ENCODE measurements around the gene SEMA5B.
A peak's percentile ranks its signal among the peaks of the same experiment; 100 is the strongest.

Gene SEMA5B

DNA sequence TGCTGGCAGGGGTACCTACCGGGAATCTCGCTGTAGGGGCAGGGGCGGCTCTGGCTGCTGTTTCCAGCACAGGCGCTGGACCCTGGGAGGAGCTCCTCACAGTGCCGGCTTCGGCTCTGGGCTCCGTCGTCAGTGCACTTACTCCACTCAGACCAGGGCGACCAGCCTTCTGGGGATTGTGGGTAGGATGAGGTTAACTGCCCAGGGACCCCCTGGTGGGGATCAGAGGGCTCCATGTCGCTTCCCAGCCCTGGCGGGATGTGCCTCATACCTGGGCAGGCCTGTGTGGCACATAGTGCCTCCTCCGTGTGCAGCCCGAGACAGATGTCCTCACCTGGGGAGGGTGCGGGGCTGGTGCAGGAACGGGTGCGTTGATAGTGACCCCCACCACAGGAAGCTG is 115.7 kb downstream of the SEMA5B start:
- Histone ChIP-seq H2BK15ac (ENCODE audit: low read length) (no peak overlapping the region), H2AFZ (ENCODE audit: low read length) (no peak overlapping the region), H3K27ac (replicated peaks; ENCODE audit: low read length) (no peak overlapping the region), H2AK5ac (ENCODE audit: low read depth, low read length) (peak overlapping the region; percentile 50), H3K4me2 (ENCODE audit: insufficient read depth, low read length, poor library complexity, severe bottlenecking) (no peak overlapping the region), H3K79me1 (ENCODE audit: low read depth, low read length) (no peaks in the 10 kb centered on the region), H3K18ac (ENCODE audit: low read length) (peak overlapping the region; percentile 25), H2BK5ac (ENCODE audit: low read length) (peak overlapping the region; percentile 32), H4K8ac (ENCODE audit: low read depth, low read length) (peak overlapping the region; percentile 78), H3K4me1 (ENCODE audit: control insufficient read depth in 2 of 2, insufficient read depth in 1 of 2, low read depth in 1 of 2, low read length in 2 of 2) (no peaks in the 10 kb centered on the region), H3K36me3 (replicated peaks in 1 of 2; ENCODE audit: control insufficient read depth in 2 of 2, insufficient read depth in 2 of 2, low read length in 2 of 2) (peaks cover 14 to 98% of the 10 kb centered on the region in 2 donors), H3K4me3 (ENCODE audit: low read length in 2 of 2) (no peak overlapping the region), H2BK12ac (ENCODE audit: low read length) (no peak overlapping the region), H3K14ac (ENCODE audit: low read length) (peak overlapping the region; percentile 50), H3K27me3 (ENCODE audit: control insufficient read depth in 3 of 3, insufficient read depth in 3 of 3, low read depth in 1 of 3, low read length in 3 of 3) (peaks cover 0 to 2% (median 0%) of the 10 kb centered on the region in 3 experiments), H3K9ac (ENCODE audit: low read depth, low read length, poor library complexity) (peak overlapping the region; percentile 18), H2BK120ac (ENCODE audit: low read depth, low read length) (no peak overlapping the region), H3K9me3 (replicated peaks in 1 of 2; ENCODE audit: control insufficient read depth in 2 of 2, insufficient read depth in 1 of 2, low read depth in 1 of 2, low read length in 2 of 2) (no peaks in the 10 kb centered on the region), H3K23ac (ENCODE audit: low read depth, low read length, poor library complexity) (no peak overlapping the region), H4K91ac (ENCODE audit: low read depth, low read length, poor library complexity) (no peak overlapping the region), H3K4ac (ENCODE audit: low read length) (no peak overlapping the region)
- DNase-seq (ENCODE audit: low spot score): no peak
- WGBS, 2 donors (ENCODE audit: extremely low coverage in 2 of 2, insufficient read length in 2 of 2, insufficient replicate concordance in 1 of 2): no CpG with 5 or more reads among the region's 16 CpGs

GRCh38 chr3:122908251-122908650 is 119.3 kb downstream of the SEMA5B start:
- Histone ChIP-seq H4K91ac (ENCODE audit: low read depth, low read length, poor library complexity) (no peak overlapping the region), H3K4ac (ENCODE audit: low read length) (no peak overlapping the region), H3K4me3 (ENCODE audit: low read length in 2 of 2) (no peak overlapping the region), H4K8ac (ENCODE audit: low read depth, low read length) (no peak overlapping the region), H2BK5ac (ENCODE audit: low read length) (no peak overlapping the region), H3K9me3 (replicated peaks in 1 of 2; ENCODE audit: control insufficient read depth in 2 of 2, insufficient read depth in 1 of 2, low read depth in 1 of 2, low read length in 2 of 2) (no peaks in the 10 kb centered on the region), H3K79me1 (ENCODE audit: low read depth, low read length) (no peaks in the 10 kb centered on the region), H2BK120ac (ENCODE audit: low read depth, low read length) (no peak overlapping the region), H2AK5ac (ENCODE audit: low read depth, low read length) (no peak overlapping the region), H2BK12ac (ENCODE audit: low read length) (no peak overlapping the region), H3K4me1 (ENCODE audit: control insufficient read depth in 2 of 2, insufficient read depth in 1 of 2, low read depth in 1 of 2, low read length in 2 of 2) (no peaks in the 10 kb centered on the region), H3K23ac (ENCODE audit: low read depth, low read length, poor library complexity) (no peak overlapping the region), H2BK15ac (ENCODE audit: low read length) (no peak overlapping the region), H3K4me2 (ENCODE audit: insufficient read depth, low read length, poor library complexity, severe bottlenecking) (no peak overlapping the region), H3K36me3 (replicated peaks in 1 of 2; ENCODE audit: control insufficient read depth in 2 of 2, insufficient read depth in 2 of 2, low read length in 2 of 2) (peaks cover 14 to 69% of the 10 kb centered on the region in 2 donors), H3K14ac (ENCODE audit: low read length) (no peak overlapping the region), H3K9ac (ENCODE audit: low read depth, low read length, poor library complexity) (no peak overlapping the region), H3K27me3 (ENCODE audit: control insufficient read depth in 3 of 3, insufficient read depth in 3 of 3, low read depth in 1 of 3, low read length in 3 of 3) (no peaks in the 10 kb centered on the region), H3K18ac (ENCODE audit: low read length) (no peak overlapping the region), H3K27ac (replicated peaks; ENCODE audit: low read length) (no peak overlapping the region), H2AFZ (ENCODE audit: low read length) (no peak overlapping the region)
- DNase-seq (ENCODE audit: low spot score): no peak
- no CpG with 5 or more reads among the region's 3 CpGs for WGBS, 2 donors (ENCODE audit: extremely low coverage in 2 of 2, insufficient read length in 2 of 2, insufficient replicate concordance in 1 of 2)

- peaks cover 14 to 61% of the 10 kb centered on the region in 2 donors for H3K36me3 ChIP-seq (replicated peaks in 1 of 2; ENCODE audit: control insufficient read depth in 2 of 2, insufficient read depth in 2 of 2, low read length in 2 of 2)
- no peak overlapping the region for H2AK5ac ChIP-seq (ENCODE audit: low read depth, low read length)
- no CpG with 5 or more reads among the region's 4 CpGs for WGBS, 2 donors (ENCODE audit: extremely low coverage in 2 of 2, insufficient read length in 2 of 2, insufficient replicate concordance in 1 of 2)
- no peak overlapping the region for H2BK5ac ChIP-seq (ENCODE audit: low read length)
- H3K18ac ChIP-seq (ENCODE audit: low read length): no peak overlapping the region
- no peak overlapping the region for H2BK12ac ChIP-seq (ENCODE audit: low read length)
- no peaks in the 10 kb centered on the region for H3K9me3 ChIP-seq (replicated peaks in 1 of 2; ENCODE audit: control insufficient read depth in 2 of 2, insufficient read depth in 1 of 2, low read depth in 1 of 2, low read length in 2 of 2)
- no peak overlapping the region for H3K4me3 ChIP-seq (ENCODE audit: low read length in 2 of 2)
- H3K23ac ChIP-seq (ENCODE audit: low read depth, low read length, poor library complexity): no peak overlapping the region
- H4K91ac ChIP-seq (ENCODE audit: low read depth, low read length, poor library complexity): no peak overlapping the region
- H3K79me1 ChIP-seq (ENCODE audit: low read depth, low read length): no peaks in the 10 kb centered on the region
- H3K27me3 ChIP-seq (ENCODE audit: control insufficient read depth in 3 of 3, insufficient read depth in 3 of 3, low read depth in 1 of 3, low read length in 3 of 3): no peaks in the 10 kb centered on the region
- no peak overlapping the region for H3K9ac ChIP-seq (ENCODE audit: low read depth, low read length, poor library complexity)
- H3K14ac ChIP-seq (ENCODE audit: low read length): no peak overlapping the region
- no peak overlapping the region for H3K4ac ChIP-seq (ENCODE audit: low read length)
- no peak overlapping the region for H4K8ac ChIP-seq (ENCODE audit: low read depth, low read length)
- no peak overlapping the region for H2BK15ac ChIP-seq (ENCODE audit: low read length)
- no peaks in the 10 kb centered on the region for H3K4me1 ChIP-seq (ENCODE audit: control insufficient read depth in 2 of 2, insufficient read depth in 1 of 2, low read depth in 1 of 2, low read length in 2 of 2)
- no peak overlapping the region for H2BK120ac ChIP-seq (ENCODE audit: low read depth, low read length)
- H2AFZ ChIP-seq (ENCODE audit: low read length): no peak overlapping the region
- DNase-seq (ENCODE audit: low spot score): no peak
- no peak overlapping the region for H3K4me2 ChIP-seq (ENCODE audit: insufficient read depth, low read length, poor library complexity, severe bottlenecking)
- no peak overlapping the region for H3K27ac ChIP-seq (replicated peaks; ENCODE audit: low read length)
Observed at GRCh38 chr3:122907471-122907870, 120.1 kb downstream of the SEMA5B start.

GRCh38 chr3:122903171-122903570 is 124.4 kb downstream of the SEMA5B start:
- Histone ChIP-seq H3K79me1 (ENCODE audit: low read depth, low read length) (no peaks in the 10 kb centered on the region), H3K18ac (ENCODE audit: low read length) (no peak overlapping the region), H2BK120ac (ENCODE audit: low read depth, low read length) (no peak overlapping the region), H3K9ac (ENCODE audit: low read depth, low read length, poor library complexity) (no peak overlapping the region), H3K27me3 (ENCODE audit: control insufficient read depth in 3 of 3, insufficient read depth in 3 of 3, low read depth in 1 of 3, low read length in 3 of 3) (no peaks in the 10 kb centered on the region), H3K9me3 (replicated peaks in 1 of 2; ENCODE audit: control insufficient read depth in 2 of 2, insufficient read depth in 1 of 2, low read depth in 1 of 2, low read length in 2 of 2) (no peaks in the 10 kb centered on the region), H3K27ac (replicated peaks; ENCODE audit: low read length) (no peak overlapping the region), H2BK12ac (ENCODE audit: low read length) (no peak overlapping the region), H3K36me3 (replicated peaks in 1 of 2; ENCODE audit: control insufficient read depth in 2 of 2, insufficient read depth in 2 of 2, low read length in 2 of 2) (peaks cover 0 to 20% of the 10 kb centered on the region in 2 donors), H3K4me1 (ENCODE audit: control insufficient read depth in 2 of 2, insufficient read depth in 1 of 2, low read depth in 1 of 2, low read length in 2 of 2) (no peaks in the 10 kb centered on the region), H3K4ac (ENCODE audit: low read length) (no peak overlapping the region), H3K4me3 (ENCODE audit: low read length in 2 of 2) (no peak overlapping the region), H4K8ac (ENCODE audit: low read depth, low read length) (no peak overlapping the region), H2BK5ac (ENCODE audit: low read length) (no peak overlapping the region), H4K91ac (ENCODE audit: low read depth, low read length, poor library complexity) (no peak overlapping the region), H2BK15ac (ENCODE audit: low read length) (no peak overlapping the region), H3K4me2 (ENCODE audit: insufficient read depth, low read length, poor library complexity, severe bottlenecking) (no peak overlapping the region), H3K14ac (ENCODE audit: low read length) (no peak overlapping the region), H2AFZ (ENCODE audit: low read length) (no peak overlapping the region), H3K23ac (ENCODE audit: low read depth, low read length, poor library complexity) (no peak overlapping the region), H2AK5ac (ENCODE audit: low read depth, low read length) (no peak overlapping the region)
- no CpG with 5 or more reads among the region's 4 CpGs for WGBS, 2 donors (ENCODE audit: extremely low coverage in 2 of 2, insufficient read length in 2 of 2, insufficient replicate concordance in 1 of 2)
- no peak for DNase-seq (ENCODE audit: low spot score)

All from neuronal stem cell (in vitro differentiated cells).